ENCODE results near the gene BLVRB.
"Not testable (repeated sequence)": the region's sequence is repeated elsewhere in the genome, so short reads cannot be mapped to it uniquely, and the experiment has no call there.

Gene BLVRB

DNA sequence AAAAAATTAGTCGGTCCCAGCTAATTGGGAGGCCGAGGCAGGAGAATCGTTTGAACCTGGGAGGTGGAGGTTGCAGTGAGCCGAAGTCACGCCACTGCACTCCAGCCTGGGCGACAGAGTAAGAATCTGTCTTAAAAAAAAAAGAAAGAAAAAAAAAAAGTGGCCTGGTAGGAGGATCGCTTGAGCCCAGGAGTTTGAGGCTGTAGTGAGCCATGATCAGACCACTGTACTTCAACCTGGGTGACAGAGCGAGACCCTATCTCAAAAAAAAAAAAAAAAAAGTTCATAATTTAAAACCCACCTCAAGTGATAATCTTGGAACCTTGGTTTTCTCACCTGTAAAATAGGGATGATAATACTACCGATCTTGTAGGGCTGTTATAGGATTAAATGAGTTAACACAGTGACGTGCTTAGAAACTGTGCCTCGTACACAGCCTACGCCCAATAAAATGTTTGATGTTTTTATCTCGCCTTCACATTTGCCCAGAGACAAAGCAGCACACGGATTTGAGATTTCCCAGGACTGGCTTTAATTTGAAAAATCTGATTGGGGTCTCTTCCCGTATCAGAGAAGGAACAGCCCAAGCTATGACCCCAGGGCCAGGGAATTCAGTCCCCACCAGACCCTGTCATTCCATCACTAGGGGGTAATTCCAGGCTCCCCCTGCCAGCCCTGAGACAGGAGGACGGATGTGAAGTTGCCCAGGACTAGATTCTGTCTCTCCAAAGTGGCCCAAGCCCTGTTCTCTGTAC lies 43.4 kb downstream of the BLVRB start:
- no peak for DNase-seq

DNA sequence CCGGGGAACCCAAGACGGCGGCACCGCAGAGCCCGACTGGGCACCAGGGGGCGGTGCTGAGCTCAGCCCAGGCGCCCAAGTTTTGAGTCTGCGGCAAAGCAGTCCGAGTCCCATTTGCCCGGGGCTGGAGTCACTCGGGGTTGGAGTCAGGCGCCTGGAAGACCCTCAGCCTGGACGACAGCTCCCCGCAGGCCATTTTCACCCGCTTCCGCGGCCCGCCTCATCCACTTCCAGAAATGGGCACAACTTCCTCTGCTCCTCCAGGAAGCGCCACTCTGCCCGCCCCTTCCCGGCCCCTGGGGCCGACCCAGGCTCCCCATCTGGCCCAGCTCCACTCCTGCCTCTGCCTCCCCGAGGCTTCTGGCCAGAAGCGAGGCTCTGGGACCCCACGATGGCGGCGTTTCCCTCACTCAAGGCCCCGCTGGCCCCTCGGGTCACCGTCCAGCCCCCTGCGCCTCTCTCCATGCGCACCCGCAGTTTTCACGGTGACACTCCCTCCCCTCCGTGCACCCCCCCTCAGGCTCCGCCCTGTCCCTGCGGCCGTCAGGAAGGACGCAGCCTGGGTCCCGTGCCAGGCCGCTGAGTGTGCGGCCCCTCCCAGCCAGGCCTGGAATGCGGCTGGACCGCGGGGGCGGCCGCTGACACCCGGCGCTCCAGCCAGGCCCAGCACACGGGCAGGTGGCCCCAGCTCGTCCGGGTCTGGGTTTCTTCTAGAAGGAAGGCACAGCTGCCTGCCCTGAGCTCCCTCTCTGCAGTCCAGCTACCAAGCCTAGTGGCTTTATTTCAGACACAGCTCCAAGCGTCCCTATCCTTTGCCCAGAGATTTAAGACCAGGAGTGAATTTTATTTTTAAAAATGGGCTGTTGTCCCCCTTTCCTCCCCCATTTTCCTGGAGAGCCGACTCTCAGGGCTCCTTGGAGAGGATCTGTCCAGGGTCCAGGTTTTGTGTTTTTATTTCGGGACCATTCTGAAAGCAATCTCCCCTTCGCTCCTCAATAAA lies 44.5 kb downstream of the BLVRB start:
- peak; percentile 68 for DNase-seq

DNA sequence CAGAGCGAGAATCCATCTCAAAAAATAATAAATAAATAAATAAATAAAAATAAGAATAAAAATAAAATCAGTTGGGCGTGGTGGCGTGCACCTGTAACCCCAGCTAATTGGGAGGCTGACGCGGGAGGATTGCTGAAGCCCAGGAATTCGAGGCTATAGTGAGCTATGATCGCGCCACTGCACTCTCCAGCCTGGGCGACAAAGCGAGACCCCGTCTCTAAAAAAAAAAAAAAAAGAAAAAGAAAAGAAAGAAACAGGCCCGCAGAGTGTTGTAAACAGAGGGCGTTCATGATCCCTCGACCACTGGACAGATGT lies 45.1 kb downstream of the BLVRB start:
- DNase-seq = no peak

DNA sequence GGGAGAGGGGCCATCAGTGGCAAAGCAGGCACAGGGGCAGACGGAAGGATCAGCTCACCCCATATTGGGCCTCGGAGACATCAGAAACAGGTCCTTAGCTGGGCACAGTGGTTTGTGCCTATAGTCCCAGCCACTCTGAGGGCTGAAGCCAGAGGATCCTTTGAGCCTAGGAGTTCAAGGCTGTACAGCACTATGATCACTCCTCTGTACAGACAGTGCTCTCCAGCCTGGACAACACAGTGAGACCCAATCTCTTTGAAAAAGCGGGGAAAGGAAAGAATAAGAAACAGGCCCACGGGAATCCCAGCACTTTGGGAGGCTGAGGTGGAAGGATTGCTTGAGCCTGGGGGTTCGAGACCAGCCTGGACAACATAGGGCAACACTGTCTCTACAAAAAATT lies 45.8 kb downstream of the BLVRB start:
- no peak for DNase-seq

DNA sequence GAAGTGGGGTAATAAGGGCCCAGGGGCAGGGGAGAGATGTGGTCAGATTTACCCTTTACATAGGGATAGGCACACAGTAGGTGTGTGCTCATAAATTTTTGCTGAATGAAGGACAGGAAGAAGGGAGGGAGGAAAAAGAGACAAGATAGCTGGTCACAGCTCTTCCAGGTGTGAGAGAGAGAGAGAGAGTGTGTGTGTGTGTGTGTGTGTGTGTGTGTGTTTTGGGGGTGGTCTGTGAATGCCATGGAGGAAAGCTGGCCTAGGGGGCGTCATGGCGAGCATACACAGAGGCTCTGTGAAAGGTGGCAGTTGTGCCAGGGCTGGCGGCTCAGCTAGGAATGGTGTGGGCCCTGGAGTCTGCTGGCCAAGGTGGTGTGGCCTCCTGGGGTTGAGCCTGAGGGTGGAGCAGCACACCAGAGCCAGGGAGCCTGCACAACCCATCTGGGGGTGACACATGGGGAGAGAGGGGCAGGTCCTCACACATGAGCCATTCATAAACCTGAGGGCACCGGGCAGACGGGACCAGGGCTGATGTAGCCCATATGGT lies 46.4 kb downstream of the BLVRB start:
- DNase-seq = no peak

DNA sequence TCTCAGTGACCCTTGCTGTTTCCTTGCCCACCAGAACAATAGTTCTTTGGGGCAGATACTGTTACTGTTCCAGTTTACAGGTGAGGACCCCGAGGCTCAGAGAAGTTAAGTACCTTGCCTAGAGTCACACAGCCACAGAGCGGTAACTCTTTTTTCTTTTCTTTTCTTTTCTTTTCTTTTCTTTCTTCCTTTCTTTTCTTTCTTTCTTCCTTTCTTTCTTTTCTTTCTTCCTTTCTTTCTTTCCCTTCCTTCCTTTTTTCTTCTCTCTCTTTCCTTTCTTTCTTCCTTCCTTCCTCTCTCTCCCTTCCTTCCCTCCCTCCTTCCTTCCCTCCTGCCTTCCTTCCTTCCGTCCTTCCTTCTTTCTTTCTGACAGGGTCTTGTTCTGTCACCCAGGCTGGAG lies 47.5 kb downstream of the BLVRB start:
- no peak for DNase-seq

DNA sequence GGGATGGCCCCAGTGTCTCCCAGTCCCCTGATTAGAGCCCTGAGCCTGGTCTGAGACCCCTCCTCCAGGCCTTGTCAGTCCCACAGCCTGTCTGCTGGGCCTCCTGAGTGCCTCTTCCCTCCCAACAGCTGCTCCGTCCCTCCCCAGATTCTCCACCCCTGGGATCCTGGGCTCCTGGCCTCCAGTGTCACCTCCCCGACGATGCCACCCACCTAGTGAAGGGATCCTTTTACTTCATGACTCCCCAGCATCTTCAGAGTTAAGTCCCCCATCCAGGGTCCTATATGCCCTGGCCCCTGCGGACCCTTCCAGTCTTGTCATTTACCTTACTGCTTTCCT lies 47.9 kb downstream of the BLVRB start:
- DNase-seq = no peak

DNA sequence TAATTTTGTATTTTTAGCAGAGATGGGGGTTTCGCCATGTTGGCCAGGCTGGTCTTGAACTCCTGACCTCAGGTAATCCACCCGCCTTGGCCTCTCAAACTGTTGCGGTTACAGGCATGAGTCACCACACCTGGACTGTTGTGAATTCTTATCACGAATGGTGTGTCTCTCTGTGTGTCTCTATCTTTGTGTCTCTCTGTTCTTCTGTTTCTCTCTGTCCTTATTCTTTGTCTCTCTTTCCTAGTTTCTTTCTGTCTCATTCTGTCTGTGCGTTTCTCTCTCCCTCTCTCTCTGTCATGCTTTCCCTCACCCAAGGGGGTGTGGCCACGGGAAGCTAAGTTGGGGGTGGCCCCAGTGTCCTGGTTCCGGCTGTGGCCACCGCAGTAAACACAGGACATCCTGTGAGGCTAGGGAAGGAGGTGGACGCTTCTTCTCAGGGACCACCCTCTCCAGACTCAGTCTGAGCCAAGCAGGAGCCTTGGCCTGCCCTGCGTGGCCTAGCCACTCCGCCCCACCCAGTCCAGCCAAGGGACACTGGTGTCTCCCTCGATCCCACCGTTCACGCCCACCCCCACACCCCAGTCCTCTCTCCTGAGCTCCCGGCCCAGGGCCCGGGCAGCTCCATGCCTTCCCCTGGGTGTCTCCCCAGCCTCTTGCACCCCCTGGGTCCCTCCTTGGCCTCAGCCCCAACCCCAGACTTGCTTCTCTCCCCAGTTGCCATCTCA lies 48.5 kb downstream of the BLVRB start:
- DNase-seq = no peak

DNA sequence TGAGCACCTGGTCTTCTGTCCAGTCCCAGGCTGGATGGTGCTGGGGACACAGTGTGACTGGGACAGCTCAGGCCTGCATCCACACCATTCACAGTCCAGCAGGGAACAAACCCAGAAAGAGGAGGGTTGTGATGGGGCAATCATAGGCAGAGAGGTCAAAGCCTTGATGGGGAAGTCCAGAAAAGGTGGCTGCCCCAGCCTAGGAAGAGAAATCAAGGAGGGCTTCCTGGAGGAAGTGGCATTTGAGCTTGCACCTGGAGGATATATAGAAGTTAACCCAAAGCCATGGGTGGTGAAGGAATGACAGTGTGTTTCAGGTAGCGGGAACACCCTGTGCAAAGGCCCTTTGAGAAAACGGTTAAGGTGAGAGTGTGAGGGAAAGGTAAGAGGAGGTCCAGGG lies 49.8 kb downstream of the BLVRB start:
- DNase-seq = no peak

DNA sequence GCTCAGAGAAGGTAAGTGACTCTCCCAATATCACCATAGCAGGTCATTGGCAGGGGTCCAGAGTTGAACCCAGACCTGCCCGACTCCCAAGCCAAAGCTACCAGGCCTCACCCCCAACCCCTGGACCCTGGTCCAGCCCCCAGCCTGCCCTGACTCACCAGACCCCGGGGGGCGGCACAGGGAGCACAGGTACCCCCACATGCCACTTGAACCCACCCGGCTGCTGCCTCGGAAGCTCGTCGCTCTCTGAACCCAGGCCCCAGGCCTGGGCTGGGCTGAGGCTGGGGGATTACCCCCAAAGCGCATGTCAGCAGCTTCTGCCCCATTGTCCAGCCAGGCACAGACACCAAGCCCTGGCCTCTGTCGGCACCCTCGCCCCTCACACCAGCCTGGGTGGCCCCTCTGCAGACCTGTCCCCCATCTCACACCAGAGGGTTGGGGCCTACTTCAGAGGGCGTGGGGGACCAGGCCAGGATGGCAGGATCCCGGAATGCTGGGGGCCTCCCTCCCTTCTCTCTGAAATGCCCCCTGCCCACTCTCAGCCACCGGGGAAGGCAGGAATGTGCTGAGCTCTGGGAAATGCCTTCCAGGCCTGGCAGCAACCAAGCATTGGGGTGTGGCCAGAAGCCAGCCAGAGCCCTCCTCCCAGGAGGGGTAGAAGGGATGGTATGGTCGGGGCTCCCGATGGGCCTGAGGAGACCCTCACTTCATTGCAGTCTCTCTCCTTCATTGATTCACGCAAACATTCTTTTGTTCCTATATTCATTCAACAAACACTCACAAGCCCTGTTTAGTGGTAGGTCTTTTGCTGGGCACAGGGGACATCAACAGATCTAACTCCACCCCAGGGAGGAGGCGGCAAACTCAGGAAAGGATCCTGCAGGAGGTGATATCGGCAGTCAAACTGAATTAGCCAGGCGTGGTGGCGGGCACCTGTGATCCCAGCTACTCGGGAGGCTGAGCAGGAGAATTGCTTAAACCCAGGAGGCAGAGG lies 50.7 kb downstream of the BLVRB start:
- no peak for DNase-seq

DNA sequence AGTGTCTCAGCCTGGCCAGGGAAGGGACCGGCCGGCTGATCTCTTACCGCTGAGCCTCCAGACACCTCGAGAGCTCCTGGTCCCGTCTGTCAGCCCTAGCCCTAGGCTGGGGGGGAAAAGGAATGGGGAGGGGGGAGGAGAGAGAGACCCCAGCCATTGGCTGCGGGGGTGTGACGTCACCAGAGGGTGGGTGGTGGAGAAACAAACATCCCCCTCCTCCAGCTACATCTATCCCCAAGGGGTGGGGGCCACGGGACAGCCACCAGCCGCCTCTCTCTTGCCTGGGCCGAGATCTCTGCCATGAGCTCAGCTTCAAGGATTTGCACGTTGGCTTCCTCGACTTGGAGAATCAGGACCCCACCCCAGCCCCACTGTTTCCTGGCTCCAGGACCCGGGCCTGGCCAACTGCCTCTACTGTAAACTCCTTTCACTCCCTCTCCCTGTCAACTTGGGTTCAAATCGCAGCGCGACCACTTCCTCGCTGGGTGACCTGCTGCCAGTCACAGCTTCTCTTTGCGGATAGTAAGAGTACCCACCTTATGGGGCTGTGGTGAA lies 52.2 kb downstream of the BLVRB start, which contains the start of gene PRX:
PRX (minus strand) TSS at position 88 of the 555 bp plus-strand sequence. CDS start 5,446 bp downstream, outside the sequence.
- DNase-seq = no peak

DNA sequence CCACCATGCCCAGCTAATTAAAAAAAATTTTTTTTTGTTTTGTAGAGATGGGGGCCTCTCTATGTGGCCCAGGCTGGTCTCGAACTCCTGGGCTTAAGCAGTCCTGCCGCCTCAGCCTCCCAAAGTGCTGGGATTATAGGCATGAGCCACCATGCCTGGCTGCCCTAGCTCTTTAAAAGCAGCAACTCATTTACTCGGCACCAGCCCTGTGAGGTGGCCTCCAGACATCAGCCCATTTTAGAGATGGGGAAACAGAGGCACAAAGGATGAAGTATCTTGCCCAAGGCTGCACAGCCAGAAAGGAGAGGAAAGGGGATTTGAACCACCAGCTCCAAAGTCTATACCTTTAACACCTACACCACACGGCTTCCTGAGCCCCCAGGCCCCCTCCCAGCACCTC lies 52.7 kb downstream of the BLVRB start:
- DNase-seq = no peak

DNA sequence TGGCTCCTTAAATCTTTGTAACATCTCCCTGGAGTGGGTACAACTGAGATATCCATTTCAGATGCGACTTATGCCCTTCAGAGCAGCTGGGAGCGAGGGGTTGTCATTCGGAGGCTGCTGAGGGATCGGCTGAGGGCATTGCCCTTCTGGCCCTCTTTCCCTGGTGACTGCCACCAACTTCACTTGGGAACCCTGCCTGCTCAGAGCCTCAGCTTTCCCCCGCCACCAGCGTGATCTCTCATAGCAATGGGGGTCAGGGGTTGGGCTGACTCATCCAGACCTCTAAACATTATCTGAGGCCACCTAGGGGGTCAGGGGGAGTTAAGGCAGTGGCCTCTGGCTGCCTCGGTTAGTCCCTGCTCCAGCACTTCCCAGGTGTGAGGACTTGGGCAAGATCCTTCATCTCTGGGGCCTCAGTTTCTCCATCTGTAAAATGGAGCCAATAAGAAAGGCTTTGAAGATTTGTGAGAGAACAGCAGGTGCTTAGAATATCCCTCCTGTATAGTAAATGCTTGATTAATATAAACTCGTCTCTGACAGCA lies 53.5 kb downstream of the BLVRB start:
- DNase-seq = no peak

DNA sequence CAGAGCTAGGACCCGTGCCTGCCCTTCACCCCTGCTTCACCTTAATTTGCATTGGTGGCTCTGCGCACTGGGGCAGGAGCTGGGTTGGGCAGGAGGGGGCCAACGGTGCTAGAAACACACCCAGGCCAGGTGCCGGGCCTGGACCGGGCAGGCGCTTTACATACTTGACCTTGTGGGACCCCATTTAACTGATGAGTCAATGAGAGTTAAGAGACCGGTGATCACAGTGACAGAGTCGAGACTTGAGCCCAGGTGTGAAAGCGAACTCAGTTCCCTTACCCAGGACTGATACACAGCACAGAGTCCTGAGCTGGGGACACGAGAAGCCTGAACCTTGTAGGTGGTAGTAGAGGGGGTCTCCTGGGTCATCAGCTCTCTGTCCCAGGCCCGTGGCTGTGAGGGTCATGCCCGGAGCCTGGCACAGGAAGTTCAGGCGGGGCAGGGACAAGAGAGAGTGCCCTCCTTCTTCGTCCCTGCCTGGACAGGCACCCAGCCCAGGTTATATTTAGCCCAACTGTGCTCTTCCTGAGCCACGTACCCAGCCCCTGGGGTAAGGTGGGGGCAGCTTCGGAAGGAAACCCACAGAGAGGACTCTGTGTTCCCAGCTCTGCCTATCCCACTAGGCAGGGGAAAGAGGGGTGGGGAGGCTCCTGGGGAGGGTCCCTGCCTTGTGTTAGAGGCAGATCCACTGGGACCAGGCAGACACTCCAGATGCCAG lies 54.3 kb downstream of the BLVRB start:
- DNase-seq = no peak

DNA sequence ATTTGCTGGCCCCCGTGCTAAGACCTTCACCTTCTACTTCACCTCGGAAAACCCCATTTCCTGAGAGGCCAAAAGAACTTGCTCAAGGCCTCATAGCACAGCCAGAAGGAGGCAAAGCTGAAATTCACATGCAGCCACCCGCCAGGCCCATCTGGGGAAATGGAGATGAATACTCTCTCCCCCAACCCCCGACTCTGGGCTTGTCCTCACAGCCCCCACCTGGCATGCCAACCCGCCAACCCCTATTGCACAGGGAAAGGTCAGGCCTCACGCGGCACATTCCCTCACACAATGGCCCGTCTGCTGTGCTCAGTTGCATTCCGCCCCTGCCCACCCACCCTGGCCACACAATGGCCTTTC lies 55.5 kb downstream of the BLVRB start:
- no peak for DNase-seq

DNA sequence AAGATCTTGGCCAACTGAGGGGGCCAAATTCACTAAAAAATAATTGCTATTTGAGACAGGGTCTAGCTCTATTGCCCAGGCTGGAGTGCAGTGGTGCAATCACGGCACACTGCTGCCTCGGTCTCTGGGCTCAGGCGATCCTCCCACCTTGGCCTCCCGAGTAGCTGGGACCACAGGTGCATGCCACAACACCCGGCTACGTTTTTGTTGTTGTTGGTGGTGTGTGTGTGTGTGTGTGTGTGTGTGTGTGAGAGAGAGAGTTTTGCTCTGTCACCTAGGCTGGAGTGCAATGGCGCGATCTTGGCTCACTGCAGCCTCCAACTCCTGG lies 57.0 kb downstream of the BLVRB start:
- DNase-seq = not testable (repeated sequence)

DNA sequence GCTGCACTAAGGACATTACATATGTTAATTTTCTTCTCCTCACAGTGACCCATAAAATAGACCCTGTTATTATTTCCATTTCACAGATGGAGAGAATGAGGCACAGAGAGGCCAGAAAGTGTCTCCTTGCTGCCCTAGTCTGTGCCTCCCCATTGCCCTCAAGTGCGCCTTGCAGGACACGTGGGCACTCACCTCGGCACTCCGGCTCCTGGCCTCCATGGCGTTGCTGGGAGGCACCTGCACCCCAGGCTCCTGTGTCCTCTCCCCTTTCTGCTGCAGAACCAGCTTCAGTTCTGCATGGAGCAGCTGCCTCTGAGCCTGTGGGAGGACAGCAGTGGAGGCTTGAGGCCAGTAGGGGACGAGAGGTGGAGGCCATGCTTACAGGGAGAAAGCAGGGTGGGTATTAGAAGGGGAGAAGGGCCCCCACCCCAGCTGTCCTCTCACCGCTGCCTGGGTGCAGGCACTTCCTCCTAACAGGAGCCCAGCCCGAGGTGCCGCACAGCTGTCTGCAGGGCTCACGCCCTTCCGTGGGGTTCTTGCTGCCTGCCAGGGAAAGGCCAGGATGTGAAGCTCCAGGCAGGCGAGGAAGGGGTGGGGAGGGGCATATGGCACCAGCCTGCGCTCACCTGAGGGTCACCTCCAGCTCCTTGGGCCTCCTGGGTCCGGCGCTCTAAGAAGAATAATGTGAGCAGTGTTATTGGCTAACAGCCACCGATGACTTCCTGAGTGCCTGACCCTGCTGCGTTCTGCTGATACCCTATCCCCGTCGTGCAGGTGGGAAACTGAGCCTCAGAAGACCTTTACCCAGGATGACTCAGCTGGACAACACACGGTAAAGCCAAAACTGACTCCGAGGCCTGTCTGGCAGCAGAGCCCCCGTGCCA lies 57.6 kb downstream of the BLVRB start:
- DNase-seq = no peak

DNA sequence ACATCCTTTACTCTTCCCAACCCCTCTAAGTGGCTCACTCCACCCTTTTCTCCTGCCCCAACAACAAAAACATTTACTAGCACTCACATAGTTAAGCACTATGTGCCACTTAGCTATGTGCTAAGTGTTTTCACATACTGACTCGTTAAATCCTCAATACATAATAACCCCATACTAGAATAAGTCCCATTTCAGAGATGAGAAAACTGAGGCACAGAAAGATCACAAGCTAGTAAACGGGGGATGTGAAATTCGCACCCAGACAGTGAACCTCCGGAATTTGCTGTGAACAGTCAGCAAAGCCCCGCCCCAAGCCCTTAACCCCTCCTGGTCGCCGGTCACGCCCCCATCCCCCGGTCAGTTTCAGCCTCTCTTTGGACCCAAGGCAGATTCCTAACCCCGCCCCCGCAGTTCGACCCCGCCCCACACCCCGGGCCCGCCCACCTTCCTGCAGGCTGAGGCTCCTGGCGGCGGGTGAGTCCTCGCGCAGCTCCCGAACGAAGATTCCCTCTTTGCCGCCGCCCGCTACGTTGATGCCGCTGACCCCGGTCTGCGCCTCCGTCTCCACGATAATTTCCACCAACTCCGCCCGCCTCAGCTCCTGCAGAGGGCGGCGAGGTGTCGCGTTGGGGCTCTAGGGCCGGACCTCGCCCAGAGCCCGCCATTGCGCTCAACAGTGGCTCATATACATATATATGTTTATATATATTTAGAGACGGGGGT lies 62.1 kb downstream of the BLVRB start:
- peak; percentile 69 for DNase-seq

DNA sequence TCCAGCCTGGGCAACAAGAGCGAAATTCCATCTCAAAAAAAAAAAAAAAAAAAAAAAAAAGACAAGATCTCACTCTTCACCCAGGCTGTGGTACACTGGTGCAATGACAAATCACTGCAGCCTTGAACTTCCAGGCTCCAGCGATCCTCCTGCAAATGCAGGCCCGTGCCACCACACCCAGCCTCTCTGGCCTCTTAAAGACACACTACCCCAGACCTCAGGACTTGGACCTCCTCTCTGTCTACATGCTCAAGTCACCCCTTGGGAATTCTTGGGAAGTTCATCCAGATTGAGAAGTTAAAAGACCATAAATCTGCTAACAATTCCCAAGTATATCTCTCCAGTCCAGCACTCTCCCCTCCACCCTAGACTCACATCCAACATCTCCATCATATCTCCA lies 65.0 kb downstream of the BLVRB start:
- no peak for DNase-seq
